ENCODE measurements around the gene TRIM71. TPM values are rescaled to one million over a fixed set of nuclear protein-coding genes. Genes with fewer than 3 reads are reported as not detected.
"Not testable (repeated sequence)": the region's sequence is repeated elsewhere in the genome, so short reads cannot be mapped to it uniquely, and the experiment has no call there.

The TRIM71 gene
- total RNA-seq, 1 donor from 2014 or later = not detected

GRCh38 chr3:32886911-32887310 lies 69.1 kb downstream of the TRIM71 start:
- DNase-seq (ENCODE audit: low read depth) = no peak

GRCh38 chr3:32888739-32889138 lies 70.9 kb downstream of the TRIM71 start:
- no peak for DNase-seq (ENCODE audit: low read depth)

GRCh38 chr3:32890420-32891276 lies 72.9 kb downstream of the TRIM71 start:
- DNase-seq (ENCODE audit: low read depth) = no peak

GRCh38 chr3:32891365-32891764 lies 73.6 kb downstream of the TRIM71 start:
- DNase-seq (ENCODE audit: low read depth) = no peak

- no peak for DNase-seq (ENCODE audit: low read depth)
These were observed 75.1 kb downstream of the TRIM71 start for GRCh38 chr3:32892625-32893598.

GRCh38 chr3:32894977-32895376 lies 77.2 kb downstream of the TRIM71 start:
- DNase-seq (ENCODE audit: low read depth) = no peak

- no peak for DNase-seq (ENCODE audit: low read depth)
These were observed 77.9 kb downstream of the TRIM71 start for GRCh38 chr3:32895701-32896100.

GRCh38 chr3:32896143-32896542 lies 78.3 kb downstream of the TRIM71 start:
- DNase-seq (ENCODE audit: low read depth) = no peak

GRCh38 chr3:32897001-32897601 lies 79.3 kb downstream of the TRIM71 start:
- peak; percentile 21 for DNase-seq (ENCODE audit: low read depth)

- no peak for DNase-seq (ENCODE audit: low read depth)
These were observed 80.3 kb downstream of the TRIM71 start for GRCh38 chr3:32897981-32898623.

GRCh38 chr3:32899265-32899664 lies 81.5 kb downstream of the TRIM71 start:
- DNase-seq (ENCODE audit: low read depth) = no peak

- no peak for DNase-seq (ENCODE audit: low read depth)
These were observed 83.5 kb downstream of the TRIM71 start for GRCh38 chr3:32901005-32901932.

- DNase-seq (ENCODE audit: low read depth) = not testable (repeated sequence)
These were observed 85.1 kb downstream of the TRIM71 start for GRCh38 chr3:32902887-32903371.

- DNase-seq (ENCODE audit: low read depth) = no peak
These were observed 86.2 kb downstream of the TRIM71 start for GRCh38 chr3:32903953-32904352.

GRCh38 chr3:32909999-32910398 lies 92.2 kb downstream of the TRIM71 start:
- no peak for DNase-seq (ENCODE audit: low read depth)

- no peak for DNase-seq (ENCODE audit: low read depth)
These were observed 93.2 kb downstream of the TRIM71 start for GRCh38 chr3:32910954-32911353.

GRCh38 chr3:32912046-32912445 lies 94.2 kb downstream of the TRIM71 start:
- no peak for DNase-seq (ENCODE audit: low read depth)

- DNase-seq (ENCODE audit: low read depth) = no peak
These were observed 96.1 kb downstream of the TRIM71 start for GRCh38 chr3:32913790-32914446.

- DNase-seq (ENCODE audit: low read depth) = no peak
These were observed 102.1 kb downstream of the TRIM71 start for GRCh38 chr3:32919920-32920319.

All from myocyte (in vitro differentiated cells).